GM18517 (cell line): Measurements from ENCODE around the gene CPEB3.

Experiments
- ATAC-seq: cut with Tn5 transposase; IDR thresholded peaks from one replicate; pipeline ENCODE4 v1.9.1; 2021; ENCODE audit warnings: mild to moderate bottlenecking, moderate library complexity; ENCODE audit not compliant: unreplicated experiment

Gene CPEB3

GRCh38 chr10:92268748-92269147 lies 22.1 kb downstream of the CPEB3 start:
- no peak for ATAC-seq

GRCh38 chr10:92267343-92267742 lies 23.5 kb downstream of the CPEB3 start:
- ATAC-seq = no peak

- no peak for ATAC-seq
Observed at GRCh38 chr10:92265687-92266258, 25.1 kb downstream of the CPEB3 start.

- no peak for ATAC-seq
Observed at GRCh38 chr10:92264249-92264648, 26.6 kb downstream of the CPEB3 start.

GRCh38 chr10:92263396-92263795 lies 27.5 kb downstream of the CPEB3 start:
- no peak for ATAC-seq

GRCh38 chr10:92248566-92248965 lies 42.3 kb downstream of the CPEB3 start:
- no peak for ATAC-seq

- no peak for ATAC-seq
Observed at GRCh38 chr10:92244796-92245195, 46.1 kb downstream of the CPEB3 start.

- no peak for ATAC-seq
Observed at GRCh38 chr10:92242910-92243671, 47.8 kb downstream of the CPEB3 start.

- no peak for ATAC-seq
Observed at GRCh38 chr10:92242380-92242779, 48.5 kb downstream of the CPEB3 start.

GRCh38 chr10:92241501-92241900 lies 49.4 kb downstream of the CPEB3 start:
- no peak for ATAC-seq

GRCh38 chr10:92241158-92241500 lies 49.7 kb downstream of the CPEB3 start:
- no peak for ATAC-seq

GRCh38 chr10:92240289-92241157 lies 50.4 kb downstream of the CPEB3 start:
- ATAC-seq = peak; percentile 56

- ATAC-seq = no peak
Observed at GRCh38 chr10:92239600-92240288, 51.1 kb downstream of the CPEB3 start.

GRCh38 chr10:92239151-92239599 lies 51.7 kb downstream of the CPEB3 start:
- ATAC-seq = no peak

GRCh38 chr10:92238586-92239098 lies 52.2 kb downstream of the CPEB3 start:
- ATAC-seq = no peak

- no peak for ATAC-seq
Observed at GRCh38 chr10:92238054-92238585, 52.8 kb downstream of the CPEB3 start.

GRCh38 chr10:92231196-92231595 lies 59.7 kb downstream of the CPEB3 start:
- no peak for ATAC-seq

GRCh38 chr10:92222603-92223262 lies 68.1 kb downstream of the CPEB3 start:
- ATAC-seq = no peak

GRCh38 chr10:92219559-92219958 lies 71.3 kb downstream of the CPEB3 start:
- no peak for ATAC-seq

- ATAC-seq = no peak
Observed at GRCh38 chr10:92218569-92218968, 72.3 kb downstream of the CPEB3 start.
